GM21526 (cell line): Measurements from ENCODE around the gene TACO1.
A peak's percentile ranks its signal among the peaks of the same experiment; 100 is the strongest.

Source experiments
- ATAC-seq: cut with Tn5 transposase; IDR thresholded peaks from one replicate; pipeline ENCODE4 v1.9.1; 2021; ENCODE audit warnings: moderate library complexity; ENCODE audit not compliant: unreplicated experiment, low FRiP score

Gene TACO1

DNA sequence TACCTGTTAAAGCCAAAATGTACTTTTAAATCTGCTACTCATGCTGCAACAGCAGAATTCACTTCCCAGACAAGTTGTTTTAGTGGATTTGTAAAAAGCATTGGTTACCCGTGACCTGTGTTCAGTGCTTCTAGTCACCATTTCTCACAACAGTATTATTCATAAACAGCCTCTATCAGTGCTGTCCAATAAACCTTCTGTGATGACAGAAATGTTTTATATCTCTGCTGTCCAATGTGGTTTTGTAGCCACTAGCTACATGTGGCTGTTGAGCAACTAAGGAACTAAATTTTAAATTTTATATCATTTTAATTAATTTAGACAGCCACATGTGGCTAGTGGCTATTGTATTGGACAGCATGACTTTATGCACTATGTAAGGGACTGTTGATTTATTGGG is 34.1 kb downstream of the TACO1 start:
- ATAC-seq: no peak

DNA sequence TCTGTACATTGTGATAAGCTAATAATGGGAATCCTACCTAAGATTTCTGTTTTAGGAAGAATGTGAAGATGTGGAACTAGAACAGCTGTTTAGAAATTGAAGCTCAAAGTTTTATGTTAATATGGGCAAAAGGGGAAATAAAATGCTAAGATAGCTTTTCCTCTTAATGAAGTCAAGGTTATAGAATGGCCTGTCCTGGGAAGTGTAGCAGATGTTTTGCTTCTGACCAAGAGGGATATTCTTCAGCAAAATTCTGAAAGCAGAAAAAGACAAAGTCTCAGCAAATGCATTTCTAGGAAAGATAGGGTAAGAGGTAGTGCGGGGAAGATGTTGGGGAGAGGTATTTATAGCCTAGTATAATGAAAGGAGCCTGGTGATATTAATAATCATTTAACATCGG is 34.6 kb downstream of the TACO1 start:
- no peak for ATAC-seq

- no peak for ATAC-seq
Measured at GRCh38 chr17:63635787-63636186, 35.1 kb downstream of the TACO1 start.

DNA sequence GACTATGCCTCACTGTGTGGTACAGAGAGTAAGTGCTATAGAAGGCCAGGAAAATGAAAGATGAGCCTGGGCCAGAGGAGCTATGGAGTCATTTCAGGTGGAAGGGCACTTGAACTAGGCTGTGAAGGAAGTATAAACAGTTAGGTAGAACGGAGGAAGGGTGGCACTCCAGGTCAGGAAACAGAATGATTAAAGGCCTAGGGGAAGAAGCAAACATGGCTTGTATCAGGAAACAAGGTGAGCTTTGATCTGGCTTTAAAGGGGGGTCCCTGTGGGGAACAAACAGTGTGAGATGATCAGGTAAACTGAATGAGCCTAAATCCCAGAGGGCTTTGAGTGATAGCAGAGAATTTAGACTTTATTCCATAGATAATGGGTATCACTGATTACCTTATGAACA is 38.4 kb downstream of the TACO1 start:
- no peak for ATAC-seq

DNA sequence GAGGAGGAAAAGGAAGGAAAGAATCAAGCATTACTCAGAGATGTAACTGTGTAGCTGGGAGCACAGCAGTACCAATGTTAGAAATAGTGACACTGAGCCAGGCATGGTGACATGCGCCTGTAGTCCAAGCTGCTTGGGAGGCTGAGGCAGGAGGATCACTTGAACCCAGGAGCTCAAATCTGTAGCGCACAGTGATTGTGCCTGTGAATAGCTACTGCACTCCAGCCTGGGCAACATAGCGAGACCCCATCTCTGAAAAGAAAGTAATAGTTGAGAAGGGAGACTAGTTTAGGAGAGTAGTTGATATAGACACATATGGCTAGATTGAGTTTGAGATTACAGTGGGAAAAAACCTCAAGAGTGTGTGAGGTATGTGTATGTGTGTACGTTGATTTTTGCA is 39.3 kb downstream of the TACO1 start:
- no peak for ATAC-seq

DNA sequence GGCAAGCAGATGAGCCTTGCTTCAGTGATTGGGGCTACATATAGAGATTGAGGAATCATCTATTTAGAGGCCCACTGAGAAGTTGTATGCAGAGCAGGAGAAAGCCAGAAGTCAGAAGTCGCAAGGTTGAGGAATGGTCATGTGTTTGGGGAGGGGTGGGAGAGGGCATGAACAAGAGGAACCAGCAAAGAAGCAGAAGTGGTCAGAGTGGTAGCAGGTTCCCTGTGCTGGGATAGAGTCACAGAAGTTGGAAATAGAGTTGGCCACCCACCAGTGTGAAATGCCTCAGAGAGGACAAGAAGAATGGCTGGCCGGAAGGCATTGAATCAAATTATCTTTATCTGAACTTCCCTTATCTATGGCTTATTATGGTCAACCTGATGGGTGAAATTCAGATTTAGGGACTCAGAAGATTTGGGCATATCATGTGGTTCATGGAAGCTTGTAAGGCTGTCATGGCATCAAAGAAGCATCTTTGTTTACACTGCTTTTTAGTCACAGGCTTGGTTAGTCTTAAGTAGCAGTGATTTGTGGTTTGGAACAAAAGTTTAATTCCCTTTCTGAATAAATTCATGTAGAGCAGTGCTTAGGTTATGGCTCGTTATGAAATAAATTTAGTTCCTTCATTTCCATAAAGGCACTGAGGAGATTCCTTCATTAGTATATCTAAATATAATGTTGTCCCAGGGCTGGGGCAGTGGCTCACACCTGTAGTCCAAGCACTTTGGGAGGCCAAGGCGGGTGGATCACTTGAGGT is 41.2 kb downstream of the TACO1 start:
- ATAC-seq: no peak

- ATAC-seq: no peak
Measured at GRCh38 chr17:63644846-63645245, 44.2 kb downstream of the TACO1 start.

- peak; percentile 42 for ATAC-seq
Measured at GRCh38 chr17:63645775-63646487, 45.2 kb downstream of the TACO1 start.

DNA sequence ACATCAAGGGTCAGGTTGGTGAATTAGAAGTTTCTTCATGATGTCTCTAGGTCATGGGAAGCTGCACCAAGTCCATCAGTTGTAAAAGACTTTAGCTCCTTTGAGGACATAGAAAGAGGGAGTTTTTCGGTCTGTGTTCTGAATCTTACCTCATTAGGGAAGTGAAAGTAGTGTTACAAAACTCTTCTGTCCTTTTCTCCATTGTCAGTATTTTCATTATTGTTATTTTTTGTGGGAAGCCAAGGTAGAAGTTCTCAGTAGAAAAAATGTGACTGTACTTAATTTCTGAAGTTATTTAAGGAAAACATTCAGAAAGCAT is 45.8 kb downstream of the TACO1 start:
- ATAC-seq: peak; percentile 75

GRCh38 chr17:63647065-63647725 is 46.5 kb downstream of the TACO1 start:
- ATAC-seq: no peak

GRCh38 chr17:63647936-63648335 is 47.2 kb downstream of the TACO1 start:
- ATAC-seq: no peak

DNA sequence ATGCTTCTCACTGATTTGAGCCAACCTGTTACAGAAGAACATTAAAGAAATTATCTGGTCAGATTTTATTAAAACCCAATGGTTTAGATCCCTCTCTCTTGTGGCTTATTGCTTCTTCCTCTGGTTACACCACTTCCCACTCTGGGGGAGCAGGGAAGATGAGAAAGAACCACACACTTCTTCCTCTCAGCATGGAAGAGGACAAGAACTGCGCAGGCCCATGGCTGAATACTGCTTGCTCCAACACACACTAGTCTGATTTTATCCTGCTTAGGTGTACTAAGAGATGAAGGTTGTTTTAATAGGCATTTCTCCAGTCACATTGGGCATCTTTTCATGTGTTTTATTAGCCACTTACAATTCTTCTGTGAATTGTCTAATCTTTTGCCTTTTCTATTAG is 49.1 kb downstream of the TACO1 start:
- no peak for ATAC-seq

DNA sequence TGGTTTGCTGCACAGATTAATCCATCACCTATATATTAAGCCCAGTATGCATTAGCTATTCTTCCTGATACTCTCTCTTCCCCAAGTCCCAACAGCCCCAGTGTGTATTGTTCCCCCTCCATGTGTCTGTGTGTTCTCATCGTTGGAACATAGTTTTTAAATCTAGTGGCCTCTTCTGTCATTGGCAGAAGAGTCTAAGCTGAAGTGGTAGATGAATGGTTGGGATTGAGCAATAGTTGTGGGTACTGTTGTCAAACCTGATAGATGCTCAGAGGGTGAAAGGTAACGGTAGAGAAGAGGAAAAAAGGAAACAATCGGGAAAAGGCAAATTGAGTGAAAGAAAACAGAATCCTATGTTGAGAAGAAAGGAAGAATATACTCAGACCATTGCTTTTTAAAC is 51.4 kb downstream of the TACO1 start:
- no peak for ATAC-seq

- no peak for ATAC-seq
Measured at GRCh38 chr17:63653050-63653449, 52.4 kb downstream of the TACO1 start.

- ATAC-seq: no peak
Measured at GRCh38 chr17:63657786-63658185, 57.1 kb downstream of the TACO1 start.
